Aorta (tissue), 5 donors: ENCODE measurements around the gene HDAC2. TPM values are rescaled to one million over a fixed set of nuclear protein-coding genes. Genes with fewer than 3 reads are reported as not detected.
"Not testable (repeated sequence)": the region's sequence is repeated elsewhere in the genome, so short reads cannot be mapped to it uniquely, and the experiment has no call there.

Experiments
- ATAC-seq: fragments of 200-7000 bp; cut with Tn5 transposase; one replicate; pipeline ENCODE4 v1.9.1; 2022; ENCODE audit warnings: moderate library complexity; ENCODE audit not compliant: low FRiP score
- DNase-seq, 2 donors: peaks; one replicate each; pipeline ENCODE4 v3.0.0-alpha.2; 2020
- H3K27ac ChIP-seq, 2 donors: one replicate each; pipeline ENCODE4 v1.5.1; 2013; ENCODE audit warnings: low read length in 2 of 2, mild to moderate bottlenecking in 2 of 2, moderate library complexity in 2 of 2, control low read depth in 1 of 2, inconsistent platforms in 1 of 2, low read depth in 1 of 2
- H3K27me3 ChIP-seq, 2 donors: one replicate each; pipeline ENCODE4 v1.6.1; 2013; ENCODE audit warnings: control low read depth in 1 of 2, low read length in 1 of 2, mild to moderate bottlenecking in 1 of 2, moderate library complexity in 1 of 2; ENCODE audit not compliant: insufficient read depth in 2 of 2, control insufficient read depth in 1 of 2
- H3K36me3 ChIP-seq, 2 donors: one replicate each; pipeline ENCODE4 v1.6.1; 2013; ENCODE audit warnings: control low read depth in 1 of 2, low read length in 1 of 2, mild to moderate bottlenecking in 1 of 2; ENCODE audit not compliant: insufficient read depth in 2 of 2, control insufficient read depth in 1 of 2
- H3K4me1 ChIP-seq, 2 donors: one replicate each; pipeline ENCODE4 v1.6.1; 2013; ENCODE audit warnings: low read length in 2 of 2, control low read depth in 1 of 2, mild to moderate bottlenecking in 1 of 2, moderate library complexity in 1 of 2; ENCODE audit not compliant: insufficient read depth in 2 of 2, control insufficient read depth in 1 of 2
- H3K4me3 ChIP-seq, 2 donors: one replicate each; pipeline ENCODE4 v1.5.1; 2013; ENCODE audit warnings: low read length in 2 of 2, control low read depth in 1 of 2, mild to moderate bottlenecking in 1 of 2
- H3K9me3 ChIP-seq: one replicate; pipeline ENCODE4 v1.6.1; 2013; ENCODE audit warnings: mild to moderate bottlenecking, low read length; ENCODE audit not compliant: control insufficient read depth
- WGBS, 2 donors: extraction: QIAGEN DNeasy Blood & Tissue Kit; methylation state at CpG; one replicate each; pipeline ENCODE4 v1.1.7; 2013; 5-methylcytosine and 5-hydroxymethylcytosine counted together
- intact Hi-C, 2 donors: fragments of 100-400 bp; cut with DNase I; formaldehyde crosslinking; loops; one replicate each; pipeline versions ENCODE4 v1.14.2 to v1.15.0; 2022
- polyA plus RNA-seq, 2 donors: library from polyadenylated mRNA; stranded (reverse); fragments of 200-250 nt; gene quantifications; one replicate each; pipeline ENCODE4 v1.2.3, GENCODE V29; 2013
- total RNA-seq, 2 donors: library from RNA; stranded (reverse); fragmentation: NEBNext Ultra II Directional; extraction: Animal tissue kit (Norgen Biotek cat#: 25700); gene quantifications; one replicate each; pipeline ENCODE4 v1.2.1, GENCODE V29; 2021
- donor health status: healthy with polysubstance abuse.
- donor health status: Bipolar disorder and iron deficiency.
- donor health status: DM: no; HTN: no; CAD: no.
- donor health status: DM: no; HTN: no; CAD: no.
- donor health status: DM: yes; HTN: yes; CAD: no.

The HDAC2 gene
- total and polyA plus RNA-seq, 4 donors, result 42.3 to 61.5 (median 55.8) TPM

- Histone ChIP-seq H3K36me3 (no peaks in the 10 kb centered on the region), H3K9me3 (no peaks in the 10 kb centered on the region), H3K4me1 (no peaks in the 10 kb centered on the region), H3K4me3 (no peak overlapping the region), H3K27ac (no peak overlapping the region), H3K27me3 (no peaks in the 10 kb centered on the region)
- intact Hi-C loops, result no loop called here
- 78 to 80% methylated on average over 6 of the region's 6 CpGs for WGBS, 2 donors
- ATAC-seq, result peak; percentile 69
- DNase-seq, result no peak
These were observed 34.6 kb downstream of the HDAC2 start for GRCh38 chr6:113936093-113936934.

- intact Hi-C loops, result no loop called here
- Histone ChIP-seq H3K27ac (no peak overlapping the region), H3K9me3 (peaks cover 2% of the 10 kb centered on the region), H3K4me1 (no peaks in the 10 kb centered on the region), H3K27me3 (no peaks in the 10 kb centered on the region), H3K36me3 (no peaks in the 10 kb centered on the region), H3K4me3 (no peak overlapping the region)
- WGBS, 2 donors, result 95 to 96% methylated on average over 2 of the region's 2 CpGs
- ATAC-seq (no peak), DNase-seq (no peak)
These were observed 36.8 kb downstream of the HDAC2 start for GRCh38 chr6:113934101-113934500.

GRCh38 chr6:113931907-113932306 is 39.0 kb downstream of the HDAC2 start:
- H3K27ac ChIP-seq, DNase-seq, H3K4me3 ChIP-seq, intact Hi-C loops, H3K36me3 ChIP-seq, H3K4me1 ChIP-seq, H3K9me3 ChIP-seq, H3K27me3 ChIP-seq, ATAC-seq: not testable (repeated sequence)
- WGBS, 2 donors, result 93% methylated on average over 23 of the region's 23 CpGs

GRCh38 chr6:113930183-113930582 is 40.8 kb downstream of the HDAC2 start:
- Histone ChIP-seq H3K4me1 (no peaks in the 10 kb centered on the region), H3K27me3 (no peaks in the 10 kb centered on the region), H3K4me3 (no peak overlapping the region), H3K9me3 (peaks cover 2% of the 10 kb centered on the region), H3K36me3 (no peaks in the 10 kb centered on the region), H3K27ac (no peak overlapping the region)
- intact Hi-C loops, result no loop called here
- DNase-seq (no peak), ATAC-seq (no peak)

- no peak overlapping the region for H3K27ac ChIP-seq
- WGBS, 2 donors, result 32 to 43% methylated on average over 2 of the region's 2 CpGs
- DNase-seq (no peak), ATAC-seq (no peak)
- no peaks in the 10 kb centered on the region for H3K4me1 ChIP-seq
- H3K27me3 ChIP-seq, result no peaks in the 10 kb centered on the region
- H3K9me3 ChIP-seq, result peaks cover 2% of the 10 kb centered on the region
- no peak overlapping the region for H3K4me3 ChIP-seq
- no peaks in the 10 kb centered on the region for H3K36me3 ChIP-seq
- intact Hi-C loops, result no loop called here
These were observed 43.9 kb downstream of the HDAC2 start for GRCh38 chr6:113927001-113927400.

GRCh38 chr6:113925378-113925777 is 45.6 kb downstream of the HDAC2 start:
- Histone ChIP-seq H3K4me3 (no peak overlapping the region), H3K4me1 (no peaks in the 10 kb centered on the region), H3K27ac (no peak overlapping the region), H3K36me3 (no peaks in the 10 kb centered on the region), H3K9me3 (peaks cover 2% of the 10 kb centered on the region), H3K27me3 (no peaks in the 10 kb centered on the region)
- WGBS, 2 donors, result 49% methylated on average over 2 of the region's 2 CpGs
- ATAC-seq, result no peak
- no peak for DNase-seq
- intact Hi-C loops, result no loop called here

GRCh38 chr6:113924312-113924723 is 46.6 kb downstream of the HDAC2 start:
- H3K4me3 ChIP-seq, result no peak overlapping the region
- no peak overlapping the region for H3K27ac ChIP-seq
- peaks cover 2% of the 10 kb centered on the region for H3K9me3 ChIP-seq
- H3K27me3 ChIP-seq, result no peaks in the 10 kb centered on the region
- H3K4me1 ChIP-seq, result no peaks in the 10 kb centered on the region
- ATAC-seq, result no peak
- DNase-seq, result no peak
- H3K36me3 ChIP-seq, result no peaks in the 10 kb centered on the region
- intact Hi-C loops, result no loop called here

- intact Hi-C loops, result no loop called here
- Histone ChIP-seq H3K36me3 (no peaks in the 10 kb centered on the region), H3K4me3 (no peak overlapping the region), H3K9me3 (no peaks in the 10 kb centered on the region), H3K4me1 (no peaks in the 10 kb centered on the region), H3K27ac (no peak overlapping the region), H3K27me3 (no peaks in the 10 kb centered on the region)
- DNase-seq (no peak), ATAC-seq (no peak)
These were observed 47.4 kb downstream of the HDAC2 start for GRCh38 chr6:113923526-113923925.

GRCh38 chr6:113921299-113921904 is 49.5 kb downstream of the HDAC2 start:
- Histone ChIP-seq H3K9me3 (no peaks in the 10 kb centered on the region), H3K27ac (no peak overlapping the region), H3K4me1 (no peaks in the 10 kb centered on the region), H3K36me3 (no peaks in the 10 kb centered on the region), H3K27me3 (no peaks in the 10 kb centered on the region), H3K4me3 (no peak overlapping the region)
- intact Hi-C loops, result no loop called here
- DNase-seq (no peak), ATAC-seq (no peak)
- WGBS, 2 donors, result 92 to 93% methylated on average over 4 of the region's 4 CpGs
